MV-4-11 (cell line): Measurements from ENCODE around the gene ZKSCAN2.

ENCODE experiments used
- DNase-seq: peaks from one replicate; lab custom pipeline; 2025; lab: John Stamatoyannopoulos, UW

The ZKSCAN2 gene

DNA sequence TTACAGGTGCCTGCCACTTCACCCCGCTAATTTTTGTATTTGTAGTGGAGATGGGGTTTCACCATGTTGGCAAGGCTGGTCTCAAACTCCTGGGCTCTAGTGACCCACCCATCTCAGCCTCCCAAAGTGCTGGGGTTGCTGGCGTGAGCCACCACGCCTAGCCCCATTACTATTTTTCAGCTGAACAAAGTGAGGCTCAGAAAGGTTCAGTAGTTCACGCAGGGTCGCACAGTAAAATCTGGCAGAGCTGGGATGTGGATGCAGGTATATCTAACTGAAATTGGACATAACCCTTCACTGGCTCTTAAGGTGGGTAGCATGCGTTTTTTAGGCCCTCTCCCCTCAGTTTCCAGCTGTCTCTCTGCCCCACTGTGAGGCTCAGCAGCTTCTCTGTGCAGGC is 33.7 kb downstream of the ZKSCAN2 start:
- no peak for DNase-seq

GRCh38 chr16:25222959-25223358 is 34.7 kb downstream of the ZKSCAN2 start:
- DNase-seq: no peak

GRCh38 chr16:25219070-25219737 is 38.4 kb downstream of the ZKSCAN2 start:
- DNase-seq: no peak

DNA sequence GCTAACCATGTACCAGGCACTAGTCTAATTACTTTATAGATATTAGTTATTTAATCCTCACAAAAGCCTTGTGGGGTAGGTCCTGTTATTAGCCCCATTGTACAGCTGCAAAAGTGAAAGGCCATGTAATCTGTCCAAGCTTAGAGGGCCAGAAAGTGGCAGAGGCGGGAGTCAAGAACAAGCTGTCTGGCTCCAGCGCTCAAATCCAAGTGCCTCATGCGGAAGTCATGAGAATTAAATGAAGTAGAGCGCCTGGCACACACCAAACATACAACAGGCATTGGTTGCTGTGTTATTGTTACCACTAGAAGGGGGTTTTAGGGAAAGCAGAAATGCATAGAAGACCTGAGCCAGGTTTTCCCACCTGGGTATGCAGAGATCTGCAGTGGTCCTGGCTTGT is 39.7 kb downstream of the ZKSCAN2 start:
- no peak for DNase-seq

DNA sequence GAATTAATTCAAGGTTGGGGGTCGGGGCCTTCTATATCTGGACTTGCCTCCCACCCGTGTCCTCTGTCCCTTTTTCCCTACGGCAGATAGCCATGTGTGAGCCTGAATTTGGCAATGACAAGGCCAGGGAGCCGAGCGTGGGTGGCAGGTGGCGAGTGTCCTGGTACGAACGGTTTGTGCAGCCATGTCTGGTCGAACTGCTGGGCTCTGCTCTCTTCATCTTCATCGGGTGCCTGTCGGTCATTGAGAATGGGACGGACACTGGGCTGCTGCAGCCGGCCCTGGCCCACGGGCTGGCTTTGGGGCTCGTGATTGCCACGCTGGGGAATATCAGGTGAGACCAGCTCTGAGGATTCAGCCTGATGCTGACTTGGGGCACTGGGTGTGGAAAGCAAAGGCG is 40.5 kb downstream of the ZKSCAN2 start:
- no peak for DNase-seq

GRCh38 chr16:25213709-25214397 is 43.8 kb downstream of the ZKSCAN2 start:
- no peak for DNase-seq

GRCh38 chr16:25212636-25213035 is 45.0 kb downstream of the ZKSCAN2 start:
- DNase-seq: no peak

GRCh38 chr16:25210758-25211157 is 46.9 kb downstream of the ZKSCAN2 start:
- peak; percentile 76 for DNase-seq

DNA sequence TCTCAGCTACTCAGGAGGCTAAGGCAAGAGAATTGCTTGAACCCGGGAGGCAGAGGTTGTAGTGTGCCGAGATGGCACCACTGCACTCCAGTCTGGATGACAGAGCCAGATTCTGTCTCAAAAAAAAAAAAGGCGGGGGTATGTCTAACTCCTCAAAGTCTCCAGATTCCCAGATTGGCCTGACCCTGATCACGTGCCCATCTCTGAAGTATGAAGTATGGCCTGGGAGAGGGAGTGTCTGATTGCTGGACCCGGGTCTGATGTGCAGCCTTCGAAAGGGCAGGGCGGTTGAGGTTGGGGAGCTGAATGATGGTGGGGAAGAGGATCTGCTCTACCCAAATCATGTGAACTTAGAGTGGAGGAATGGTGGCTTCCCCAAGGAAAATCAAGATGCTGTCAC is 58.2 kb downstream of the ZKSCAN2 start:
- no peak for DNase-seq

- DNase-seq: no peak
These were observed 59.6 kb downstream of the ZKSCAN2 start for GRCh38 chr16:25198021-25198420.

DNA sequence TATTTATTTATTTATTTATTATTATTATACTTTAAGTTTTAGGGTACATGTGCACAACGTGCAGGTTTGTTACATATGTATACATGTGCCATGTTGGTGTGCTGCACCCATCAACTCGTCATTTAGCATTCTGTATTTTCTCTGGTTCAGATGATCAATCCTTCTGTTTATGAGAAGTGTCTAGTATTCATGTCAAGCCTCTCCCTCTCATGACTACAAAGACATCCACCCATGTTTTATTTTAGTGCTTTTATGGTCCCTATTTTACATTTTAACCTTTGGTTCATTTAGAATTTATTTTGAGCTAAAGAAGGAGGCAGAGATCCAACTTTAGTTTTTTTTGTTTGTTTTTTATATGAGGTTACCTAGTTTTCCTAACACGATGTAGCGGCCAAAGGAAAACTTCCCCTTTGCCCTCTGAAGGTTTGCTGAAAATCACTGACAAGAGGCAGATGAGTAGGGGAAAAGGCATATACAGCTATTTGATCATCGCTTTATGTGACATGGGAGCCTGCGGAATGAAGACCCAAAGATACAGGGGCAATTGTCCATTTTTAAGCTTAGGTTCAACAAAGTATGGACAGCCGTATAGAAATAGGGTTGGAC is 63.3 kb downstream of the ZKSCAN2 start:
- no peak for DNase-seq

DNA sequence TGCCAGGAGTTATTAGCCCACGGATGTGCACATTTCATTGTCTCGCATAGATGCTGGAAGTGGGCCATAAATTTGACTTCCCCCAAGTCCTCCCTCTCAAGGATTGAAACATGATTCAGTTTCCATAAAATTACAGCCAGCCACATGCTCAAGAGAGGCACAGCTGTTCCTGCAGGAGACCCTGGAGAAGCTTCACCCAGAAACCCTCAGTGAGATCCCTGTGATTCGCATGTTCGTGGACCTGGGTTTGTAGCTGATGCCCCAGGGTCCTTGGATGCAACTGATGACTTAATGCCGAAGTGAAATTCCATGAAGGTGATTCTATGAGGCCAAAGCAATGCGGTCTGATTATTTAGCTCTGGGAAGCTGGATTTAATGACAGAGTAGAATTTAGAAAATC is 65.5 kb downstream of the ZKSCAN2 start:
- DNase-seq: no peak

GRCh38 chr16:25189305-25189704 is 68.3 kb downstream of the ZKSCAN2 start:
- peak; percentile 20 for DNase-seq

DNA sequence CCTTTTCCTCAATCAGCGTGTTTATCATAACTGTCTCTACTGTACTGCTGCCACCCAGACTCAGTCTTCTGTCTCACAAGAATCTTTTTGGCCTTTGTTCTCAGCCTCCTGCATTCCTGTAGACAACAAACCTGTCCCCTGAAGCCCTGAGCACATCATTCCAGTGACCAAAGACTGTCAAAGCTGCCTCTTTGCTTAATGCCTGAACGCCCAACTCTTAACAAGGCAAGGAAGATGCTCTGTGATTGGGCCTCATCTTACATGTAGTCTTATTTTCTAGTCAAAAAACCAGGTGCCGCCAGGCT is 70.2 kb downstream of the ZKSCAN2 start:
- DNase-seq: no peak
